Keratinocyte (primary cell): ENCODE results near the gene PRADC1.
A peak's percentile ranks its signal among the peaks of the same experiment; 100 is the strongest.

Experiments
- EZH2 ChIP-seq: IDR thresholded peaks from one replicate; pipeline ENCODE4 v1.6.1; 2012; ENCODE audit warnings: inconsistent platforms, mild to moderate bottlenecking, low read length, moderate library complexity
- TF ChIP-seq, protein P1 (sequence below), 3 experiments: IDR thresholded peaks in 1 of 3; conservative IDR thresholded peaks in 1 of 3; optimal IDR thresholded peaks in 1 of 3; 2 replicates in 2 of 3; 3 replicates in 1 of 3; pipeline versions ENCODE3 to v1.5.1; 2011; ENCODE audit warnings: low read length in 3 of 3, mild to moderate bottlenecking in 3 of 3, moderate library complexity in 2 of 3, control low read depth in 1 of 3, inconsistent platforms in 1 of 3; ENCODE audit not compliant: insufficient read depth in 2 of 3; ENCODE audit errors: extremely low read depth in 1 of 3

DNA sequence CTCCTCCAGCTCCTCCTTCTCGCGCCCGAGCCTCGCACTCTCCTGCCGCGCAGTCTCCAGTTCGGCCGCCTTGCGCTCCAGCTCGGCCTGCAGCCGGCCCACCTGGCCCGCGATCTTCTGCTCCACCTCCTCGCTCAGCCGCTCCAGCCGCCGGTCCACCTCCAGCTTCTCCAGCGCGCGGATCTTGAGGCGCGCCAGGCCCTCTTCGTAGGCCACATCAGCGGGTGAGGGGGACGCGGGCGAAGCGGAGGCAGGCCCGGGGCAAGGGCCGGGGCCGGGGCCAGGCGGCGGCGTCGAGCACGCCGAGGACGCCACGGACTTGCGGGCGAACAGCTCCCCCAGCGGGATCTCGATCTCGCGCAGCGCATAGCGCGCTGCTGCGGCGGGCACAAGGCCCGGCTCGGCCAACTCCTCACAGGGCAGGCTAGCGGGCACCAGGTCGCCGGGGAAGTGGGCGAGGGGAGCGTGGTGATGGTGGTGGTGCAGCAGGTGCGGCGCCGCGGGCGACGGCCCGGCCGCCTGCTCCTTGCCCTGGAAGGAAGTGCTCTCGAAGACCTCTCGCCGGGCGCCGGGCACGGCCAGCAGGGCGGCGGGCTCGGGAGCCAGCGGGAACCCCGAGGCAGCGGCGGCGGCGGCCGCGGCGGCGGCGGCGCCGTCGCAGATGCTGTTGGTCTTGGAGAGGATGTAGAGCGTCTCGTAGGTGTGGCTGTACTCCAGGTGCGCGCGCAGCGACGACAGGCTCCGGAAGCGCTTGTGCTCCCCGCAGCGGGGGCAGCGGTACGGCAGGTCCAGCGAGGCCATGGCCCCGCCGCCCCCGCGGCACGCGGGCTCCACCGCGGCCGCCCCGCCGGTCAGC lies 36.0 kb upstream of the PRADC1 start:
- TF ChIP-seq, protein P1, sequence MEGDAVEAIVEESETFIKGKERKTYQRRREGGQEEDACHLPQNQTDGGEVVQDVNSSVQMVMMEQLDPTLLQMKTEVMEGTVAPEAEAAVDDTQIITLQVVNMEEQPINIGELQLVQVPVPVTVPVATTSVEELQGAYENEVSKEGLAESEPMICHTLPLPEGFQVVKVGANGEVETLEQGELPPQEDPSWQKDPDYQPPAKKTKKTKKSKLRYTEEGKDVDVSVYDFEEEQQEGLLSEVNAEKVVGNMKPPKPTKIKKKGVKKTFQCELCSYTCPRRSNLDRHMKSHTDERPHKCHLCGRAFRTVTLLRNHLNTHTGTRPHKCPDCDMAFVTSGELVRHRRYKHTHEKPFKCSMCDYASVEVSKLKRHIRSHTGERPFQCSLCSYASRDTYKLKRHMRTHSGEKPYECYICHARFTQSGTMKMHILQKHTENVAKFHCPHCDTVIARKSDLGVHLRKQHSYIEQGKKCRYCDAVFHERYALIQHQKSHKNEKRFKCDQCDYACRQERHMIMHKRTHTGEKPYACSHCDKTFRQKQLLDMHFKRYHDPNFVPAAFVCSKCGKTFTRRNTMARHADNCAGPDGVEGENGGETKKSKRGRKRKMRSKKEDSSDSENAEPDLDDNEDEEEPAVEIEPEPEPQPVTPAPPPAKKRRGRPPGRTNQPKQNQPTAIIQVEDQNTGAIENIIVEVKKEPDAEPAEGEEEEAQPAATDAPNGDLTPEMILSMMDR (optimal IDR thresholded peaks at IDR 0.05 in 1 of 3, IDR thresholded peaks at IDR 0.05 in 1 of 3, conservative IDR thresholded peaks at IDR 0.05 in 1 of 3; ENCODE audit: extremely low read depth in 1 of 3, insufficient read depth in 2 of 3, low read length in 3 of 3): peak; percentile 11 to 48 (median 47)
- no peak for TF ChIP-seq EZH2
